GM21447 (cell line): ENCODE results near the gene GTF2A1L.

Experiments
- ATAC-seq: cut with Tn5 transposase; IDR thresholded peaks from one replicate; pipeline ENCODE4 v1.9.1; 2021; ENCODE audit not compliant: unreplicated experiment

GTF2A1L gene

DNA sequence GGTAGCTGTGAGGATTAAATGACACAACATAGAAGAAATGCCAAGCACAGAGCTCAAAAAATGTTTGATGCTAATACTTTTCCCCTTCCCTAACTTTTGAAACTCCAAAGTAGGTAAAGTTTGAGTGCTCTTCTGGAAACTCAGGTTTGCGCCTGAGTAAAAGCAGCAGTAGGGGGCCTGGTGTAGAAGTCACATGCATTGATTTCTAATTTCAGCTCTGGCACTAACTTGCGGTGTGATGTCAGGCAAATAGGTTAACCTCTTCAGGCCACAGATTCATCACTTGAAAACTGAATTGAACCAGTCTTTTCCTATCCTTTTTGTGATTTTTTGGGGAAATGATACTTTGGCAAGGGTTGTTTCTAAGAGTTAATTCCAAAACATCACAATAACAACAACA lies 110.6 kb downstream of the GTF2A1L start:
- ATAC-seq = no peak

DNA sequence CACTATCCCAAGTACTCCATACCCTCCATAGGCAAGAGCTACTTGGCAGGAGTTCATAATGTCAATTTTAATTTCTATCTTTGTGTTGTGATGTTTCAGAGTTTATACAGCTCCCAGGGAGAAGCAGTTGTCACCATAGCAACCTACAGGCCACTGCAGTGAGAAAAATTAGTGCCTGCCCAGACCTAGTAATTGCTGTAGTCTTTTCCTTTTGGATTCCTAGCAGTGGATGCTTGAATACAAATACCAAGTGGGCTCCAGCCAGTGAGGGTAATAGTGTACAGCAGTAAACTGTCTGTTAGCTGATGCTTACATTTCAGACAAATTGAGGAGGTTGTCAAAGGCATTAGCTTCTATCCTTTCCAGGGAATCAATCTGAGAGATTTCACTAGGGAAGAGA lies 111.2 kb downstream of the GTF2A1L start:
- ATAC-seq = no peak
